Tibial nerve (tissue), 3 donors: Measurements from ENCODE around the gene MYO7A.

Experiments
- CTCF ChIP-seq, 5 experiments: fragments of 200-600 bp in 3 of 5; fragments of 450-650 bp in 2 of 5; sonication (generic) in 3 of 5; IDR thresholded peaks; one replicate each; pipeline ENCODE4 v1.5.1; 2016 to 2019; ENCODE audit warnings: antibody characterized with exemption in 5 of 5, mild to moderate bottlenecking in 3 of 5, moderate library complexity in 2 of 5
- POLR2A ChIP-seq, 2 donors: fragments of 450-650 bp; IDR thresholded peaks; one replicate each; pipeline ENCODE4 v1.6.1; 2017; ENCODE audit warnings: antibody characterized with exemption in 2 of 2, mild to moderate bottlenecking in 2 of 2, moderate library complexity in 2 of 2

DNA sequence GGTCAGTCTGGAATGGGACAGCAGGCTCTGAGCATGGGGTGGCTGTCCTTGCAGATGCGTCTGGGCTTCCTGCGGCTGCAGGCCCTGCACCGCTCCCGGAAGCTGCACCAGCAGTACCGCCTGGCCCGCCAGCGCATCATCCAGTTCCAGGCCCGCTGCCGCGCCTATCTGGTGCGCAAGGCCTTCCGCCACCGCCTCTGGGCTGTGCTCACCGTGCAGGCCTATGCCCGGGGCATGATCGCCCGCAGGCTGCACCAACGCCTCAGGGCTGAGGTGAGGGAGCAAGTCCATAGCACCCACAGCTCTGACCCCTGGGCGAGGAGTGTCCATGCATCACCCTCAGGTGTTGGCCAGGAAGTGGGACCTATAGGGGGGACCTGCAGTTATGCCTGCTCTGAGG is 51.6 kb downstream of the MYO7A start:
- no peak for TF ChIP-seq CTCF (IDR thresholded peaks at IDR 0.05)
- TF ChIP-seq POLR2A (IDR thresholded peaks at IDR 0.05) = no peak
